Hepatocyte (in vitro differentiated cells): ENCODE data around the gene RSPH9.

Experiments
- CTCF ChIP-seq: fragments of 200-600 bp; sonication (generic); IDR thresholded peaks from 2 replicates; pipeline ENCODE4 v1.5.1; 2016; ENCODE audit warnings: antibody characterized with exemption, mild to moderate bottlenecking; ENCODE audit not compliant: poor library complexity
- EZH2 ChIP-seq: fragments of 200-600 bp; sonication (generic); IDR thresholded peaks from 2 replicates; pipeline ENCODE4 v1.6.1; 2016; ENCODE audit warnings: antibody characterized with exemption, mild to moderate bottlenecking, borderline replicate concordance

GRCh38 chr6:43668151-43669028, 23.6 kb downstream of the RSPH9 start:
- TF ChIP-seq EZH2, result no peak
- peak; percentile 50 for TF ChIP-seq CTCF
